Vagina (tissue), 2 donors: ENCODE data around the gene BET1.
"Not testable (repeated sequence)": the region's sequence is repeated elsewhere in the genome, so short reads cannot be mapped to it uniquely, and the experiment has no call there.

ENCODE experiments used
- POLR2A ChIP-seq, 2 donors: fragments of 450-650 bp; IDR thresholded peaks; one replicate each; pipeline ENCODE4 v1.6.1; 2017; ENCODE audit warnings: antibody characterized with exemption in 2 of 2, mild to moderate bottlenecking in 2 of 2, moderate library complexity in 2 of 2
- POLR2AphosphoS5 ChIP-seq, 2 donors: sonication (generic); formaldehyde crosslinking; IDR thresholded peaks; one replicate each; pipeline ENCODE4 v1.9.0; 2017; ENCODE audit warnings: antibody characterized with exemption in 2 of 2, mild to moderate bottlenecking in 2 of 2, low read depth in 1 of 2; ENCODE audit not compliant: insufficient read depth in 1 of 2
- TF ChIP-seq, protein P1 (sequence below), 3 experiments: fragments of 450-650 bp in 2 of 3; fragments of 200-600 bp in 1 of 3; sonication (generic) in 1 of 3; IDR thresholded peaks; one replicate each; pipeline ENCODE4 v1.5.1; 2017 to 2019; ENCODE audit warnings: antibody characterized with exemption in 3 of 3, mild to moderate bottlenecking in 2 of 3, moderate library complexity in 2 of 3

DNA sequence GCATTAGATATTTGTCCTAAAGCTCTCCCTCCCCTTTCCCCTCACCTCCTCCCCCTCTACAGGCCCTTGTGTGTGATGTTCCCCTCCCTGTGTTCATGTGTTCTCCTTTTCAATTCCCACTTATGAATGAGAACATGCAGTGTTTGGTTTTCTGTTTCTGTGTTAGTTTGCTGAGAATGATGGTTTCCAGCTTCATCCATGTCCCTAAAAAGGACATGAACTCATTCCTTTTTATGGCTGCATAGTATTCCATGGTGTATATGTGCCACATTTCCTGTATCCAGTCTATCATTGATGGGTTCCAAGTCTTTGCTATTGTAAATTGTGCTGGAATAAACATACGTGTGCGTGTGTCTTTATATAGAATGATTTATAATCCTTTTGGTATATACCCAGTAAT is 22.5 kb upstream of the BET1 start:
- TF ChIP-seq, protein P1, sequence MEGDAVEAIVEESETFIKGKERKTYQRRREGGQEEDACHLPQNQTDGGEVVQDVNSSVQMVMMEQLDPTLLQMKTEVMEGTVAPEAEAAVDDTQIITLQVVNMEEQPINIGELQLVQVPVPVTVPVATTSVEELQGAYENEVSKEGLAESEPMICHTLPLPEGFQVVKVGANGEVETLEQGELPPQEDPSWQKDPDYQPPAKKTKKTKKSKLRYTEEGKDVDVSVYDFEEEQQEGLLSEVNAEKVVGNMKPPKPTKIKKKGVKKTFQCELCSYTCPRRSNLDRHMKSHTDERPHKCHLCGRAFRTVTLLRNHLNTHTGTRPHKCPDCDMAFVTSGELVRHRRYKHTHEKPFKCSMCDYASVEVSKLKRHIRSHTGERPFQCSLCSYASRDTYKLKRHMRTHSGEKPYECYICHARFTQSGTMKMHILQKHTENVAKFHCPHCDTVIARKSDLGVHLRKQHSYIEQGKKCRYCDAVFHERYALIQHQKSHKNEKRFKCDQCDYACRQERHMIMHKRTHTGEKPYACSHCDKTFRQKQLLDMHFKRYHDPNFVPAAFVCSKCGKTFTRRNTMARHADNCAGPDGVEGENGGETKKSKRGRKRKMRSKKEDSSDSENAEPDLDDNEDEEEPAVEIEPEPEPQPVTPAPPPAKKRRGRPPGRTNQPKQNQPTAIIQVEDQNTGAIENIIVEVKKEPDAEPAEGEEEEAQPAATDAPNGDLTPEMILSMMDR (IDR thresholded peaks at IDR 0.05) = not testable (repeated sequence)
- not testable (repeated sequence) for TF ChIP-seq POLR2AphosphoS5 (IDR thresholded peaks at IDR 0.05; ENCODE audit: insufficient read depth in 1 of 2, low read depth in 1 of 2); POLR2A (IDR thresholded peaks at IDR 0.05)
